Right lobe of liver (tissue), 4 donors: ENCODE data around the gene LHFPL5.

ENCODE experiments used
- CTCF ChIP-seq, 4 donors: fragments of 200-600 bp in 3 of 4; fragments of 450-650 bp in 1 of 4; IDR thresholded peaks; one replicate each; pipeline versions ENCODE4 v1.5.1 to v1.8.0; 2016 to 2022; ENCODE audit warnings: antibody characterized with exemption in 4 of 4, mild to moderate bottlenecking in 2 of 4
- POLR2A ChIP-seq: fragments of 450-650 bp; IDR thresholded peaks from one replicate; pipeline ENCODE4 v1.6.1; 2017; ENCODE audit warnings: antibody characterized with exemption, mild to moderate bottlenecking
- donor health status: DM: no; HTN: no; CAD: no.
- donor health status: DM: no; HTN: no; CAD: no.
- donor health status: DM: no; HTN: yes; CAD: no.

DNA sequence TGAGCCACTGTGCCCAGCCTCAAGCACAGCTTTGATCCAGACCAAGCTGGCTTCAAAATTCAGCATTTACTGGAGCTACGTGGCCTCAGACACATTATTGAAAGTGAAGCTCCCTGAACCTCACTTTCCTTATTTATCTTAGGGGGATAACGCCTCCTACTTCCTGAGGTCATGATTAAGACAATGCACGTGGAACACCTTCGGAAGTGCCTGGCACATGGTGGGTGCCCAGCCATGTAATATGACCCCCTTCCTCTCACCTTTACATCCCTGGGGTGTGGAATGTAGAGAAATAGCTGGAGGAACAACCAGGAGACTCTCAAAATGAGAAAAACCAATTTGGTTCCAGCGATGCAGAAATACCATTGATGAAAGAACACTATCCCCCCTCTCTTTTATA lies 6.4 kb upstream of the LHFPL5 start:
- TF ChIP-seq CTCF (IDR thresholded peaks at IDR 0.05) = no peak
- no peak for TF ChIP-seq POLR2A
